Neural cell (in vitro differentiated cells): ENCODE measurements around the gene CUEDC1. TPM values are rescaled to one million over a fixed set of nuclear protein-coding genes. Genes with fewer than 3 reads are reported as not detected.
"Not testable (repeated sequence)": the region's sequence is repeated elsewhere in the genome, so short reads cannot be mapped to it uniquely, and the experiment has no call there.

ENCODE experiments used
- H2AFZ ChIP-seq: fragments of 200-600, 300-800 bp; sonication (generic), shearing (Covaris generic); 2 replicates; pipeline ENCODE4 v1.6.0; 2014; ENCODE audit warnings: low read depth, mild to moderate bottlenecking, antibody characterized with exemption, low read length, moderate library complexity
- H3F3A ChIP-seq: fragments of 200-600 bp; shearing (Covaris generic); 2 replicates; pipeline ENCODE4 v1.6.1; 2016; ENCODE audit warnings: mild to moderate bottlenecking, moderate library complexity, mixed read lengths, antibody characterized with exemption, low read length; ENCODE audit not compliant: insufficient read depth, poor library complexity, severe bottlenecking
- H3K27ac ChIP-seq: fragments of 200-600, 300-800 bp; sonication (generic), shearing (Covaris generic); 2 replicates; pipeline ENCODE4 v1.5.1; 2014; ENCODE audit warnings: mild to moderate bottlenecking, low read length, moderate library complexity
- H3K27me3 ChIP-seq: fragments of 300-800, 200-600 bp; sonication (generic), shearing (Covaris generic); 2 replicates; pipeline ENCODE4 v1.6.0; 2014; ENCODE audit warnings: mild to moderate bottlenecking, low read depth, low read length, moderate library complexity; ENCODE audit not compliant: insufficient read depth
- H3K36me3 ChIP-seq: fragments of 300-800, 200-600 bp; sonication (generic), shearing (Covaris generic); 2 replicates; pipeline ENCODE4 v1.5.1; 2014; ENCODE audit warnings: mild to moderate bottlenecking, antibody characterized with exemption, low read length, moderate library complexity; ENCODE audit not compliant: insufficient read depth
- H3K4me2 ChIP-seq: fragments of 300-800, 200-600 bp; sonication (generic), shearing (Covaris generic); 2 replicates; pipeline ENCODE4 v1.6.0; 2014; ENCODE audit warnings: mild to moderate bottlenecking, low read length
- H3K4me3 ChIP-seq: fragments of 300-800, 200-600 bp; sonication (generic), shearing (Covaris generic); 2 replicates; pipeline ENCODE4 v1.5.1; 2014; ENCODE audit warnings: mild to moderate bottlenecking, low read length, moderate library complexity
- H3K79me2 ChIP-seq: fragments of 200-600 bp; shearing (Covaris generic); replicated peaks from 2 replicates; pipeline ENCODE4 v1.6.0; 2014; ENCODE audit warnings: mild to moderate bottlenecking, low read length, moderate library complexity; ENCODE audit not compliant: insufficient read depth
- H3K9ac ChIP-seq: fragments of 300-800, 200-600 bp; sonication (generic), shearing (Covaris generic); 2 replicates; pipeline ENCODE4 v1.6.1; 2016; ENCODE audit warnings: mild to moderate bottlenecking, low read length, mixed read lengths
- H3K9me2 ChIP-seq: fragments of 200-600 bp; shearing (Covaris generic); 2 replicates; pipeline ENCODE4 v1.6.1; 2016; ENCODE audit warnings: mild to moderate bottlenecking, low read length, mixed read lengths; ENCODE audit not compliant: insufficient read depth
- H3K9me3 ChIP-seq: fragments of 200-600, 300-800 bp; sonication (generic), shearing (Covaris generic); 2 replicates; pipeline ENCODE4 v1.6.1; 2016; ENCODE audit warnings: mild to moderate bottlenecking, mixed run types, low read length, moderate library complexity, mixed read lengths
- H4K20me1 ChIP-seq: fragments of 200-600 bp; shearing (Covaris generic); 2 replicates; pipeline ENCODE4 v1.6.1; 2016; ENCODE audit warnings: mild to moderate bottlenecking, mixed run types; ENCODE audit not compliant: insufficient read depth
- EP300 ChIP-seq: fragments of 450-650 bp; conservative IDR thresholded peaks from 2 replicates; pipeline ENCODE4 v1.6.1; 2014; ENCODE audit warnings: antibody characterized with exemption, mild to moderate bottlenecking, moderate library complexity; ENCODE audit not compliant: poor library complexity, severe bottlenecking
- EZH2 ChIP-seq: fragments of 200-600, 300-800 bp; shearing (Covaris generic), sonication (generic); IDR thresholded peaks from 2 replicates; pipeline ENCODE4 v1.6.1; 2014; ENCODE audit warnings: antibody characterized with exemption, low read length, borderline replicate concordance, mild to moderate bottlenecking; ENCODE audit not compliant: insufficient read depth, poor library complexity, severe bottlenecking
- MXI1 ChIP-seq: fragments of 450-650 bp; conservative IDR thresholded peaks from 2 replicates; pipeline ENCODE4 v1.6.1; 2014; ENCODE audit warnings: antibody characterized with exemption, mild to moderate bottlenecking; ENCODE audit not compliant: poor library complexity, severe bottlenecking
- POLR2AphosphoS5 ChIP-seq: IDR thresholded peaks from 2 replicates; pipeline ENCODE4 v1.6.1; 2012
- RAD21 ChIP-seq: fragments of 450-650 bp; conservative IDR thresholded peaks from 2 replicates; pipeline ENCODE4 v1.6.1; 2014; ENCODE audit warnings: antibody characterized with exemption, mild to moderate bottlenecking, moderate library complexity
- SMC3 ChIP-seq: fragments of 450-650 bp; conservative IDR thresholded peaks from 2 replicates; pipeline ENCODE4 v1.6.1; 2014; ENCODE audit warnings: antibody characterized with exemption, mild to moderate bottlenecking, moderate library complexity; ENCODE audit not compliant: poor library complexity
- TAF1 ChIP-seq: IDR thresholded peaks from 2 replicates; pipeline ENCODE4 v1.6.1; 2012; ENCODE audit warnings: low read depth
- polyA plus RNA-seq: library from polyadenylated mRNA; depleted of rRNA; stranded (reverse); fragments of >200 nt; gene quantifications from 2 replicates; pipeline ENCODE4 v1.2.3, GENCODE V29; 2014
- TF ChIP-seq, protein P1 (sequence below): fragments of 450-650 bp; IDR thresholded peaks from 2 replicates; pipeline ENCODE4 v1.5.1; 2014; ENCODE audit warnings: antibody characterized with exemption, mild to moderate bottlenecking, moderate library complexity; ENCODE audit not compliant: poor library complexity, severe bottlenecking
- TF ChIP-seq, protein P2 (sequence below): IDR thresholded peaks from 2 replicates; pipeline ENCODE4 v1.6.1; 2012; ENCODE audit warnings: borderline replicate concordance

Gene CUEDC1
- polyA plus RNA-seq, 1 donor from 2014 or later, result 27.0 TPM

DNA sequence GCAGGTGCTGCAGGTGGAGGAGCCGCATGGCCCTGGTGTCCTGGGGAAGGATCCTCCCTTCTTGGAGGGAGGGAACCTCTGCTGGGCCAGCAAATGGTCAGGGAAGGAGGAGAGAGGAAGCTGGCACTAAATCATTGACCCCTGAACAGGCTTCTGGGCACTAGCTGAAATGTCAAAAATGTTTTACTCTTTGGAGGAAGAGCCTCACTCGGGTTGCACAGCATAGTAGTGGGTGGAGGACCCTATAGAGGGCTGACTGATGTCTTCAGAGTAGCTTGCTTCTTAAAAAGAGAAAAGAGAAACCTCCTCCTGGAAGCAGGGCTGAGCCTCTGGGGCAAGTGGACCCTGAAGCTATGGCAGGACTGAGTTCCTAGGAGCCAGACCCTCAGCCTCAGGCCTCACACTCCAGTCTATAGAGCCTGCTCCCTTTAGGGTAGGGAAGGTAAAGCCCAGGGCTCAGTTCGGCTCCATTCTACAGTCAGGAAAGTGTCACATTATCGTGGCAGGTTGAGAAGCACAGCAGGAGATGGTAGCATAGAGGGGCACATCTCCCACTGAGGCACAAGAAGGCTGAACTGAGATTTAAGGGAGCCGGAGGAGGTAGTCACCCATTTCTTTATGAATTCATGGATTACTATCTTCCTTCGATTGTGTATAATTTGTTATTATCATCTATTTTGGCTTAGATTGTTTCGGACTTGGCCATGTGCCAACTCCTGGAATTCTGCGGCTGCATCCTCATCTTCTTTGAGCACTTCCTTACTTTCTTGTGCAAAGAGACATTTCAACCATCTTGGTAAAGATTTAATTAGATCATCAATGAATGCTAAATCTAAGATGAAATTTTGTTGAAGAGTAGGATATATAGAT is 7.3 kb upstream of the CUEDC1 start:
- no peaks in the 10 kb centered on the region for H3F3A ChIP-seq
- no peaks in the 10 kb centered on the region for H3K79me2 ChIP-seq
- no peaks in the 10 kb centered on the region for H3K36me3 ChIP-seq
- no peaks in the 10 kb centered on the region for H4K20me1 ChIP-seq
- no peaks in the 10 kb centered on the region for H3K27me3 ChIP-seq
- H2AFZ ChIP-seq, result no peak overlapping the region
- TF ChIP-seq EZH2 (no peak), EP300 (no peak), TAF1 (no peak), MXI1 (no peak), RAD21 (no peak), SMC3 (no peak), POLR2AphosphoS5 (no peak)
- TF ChIP-seq, protein P1, sequence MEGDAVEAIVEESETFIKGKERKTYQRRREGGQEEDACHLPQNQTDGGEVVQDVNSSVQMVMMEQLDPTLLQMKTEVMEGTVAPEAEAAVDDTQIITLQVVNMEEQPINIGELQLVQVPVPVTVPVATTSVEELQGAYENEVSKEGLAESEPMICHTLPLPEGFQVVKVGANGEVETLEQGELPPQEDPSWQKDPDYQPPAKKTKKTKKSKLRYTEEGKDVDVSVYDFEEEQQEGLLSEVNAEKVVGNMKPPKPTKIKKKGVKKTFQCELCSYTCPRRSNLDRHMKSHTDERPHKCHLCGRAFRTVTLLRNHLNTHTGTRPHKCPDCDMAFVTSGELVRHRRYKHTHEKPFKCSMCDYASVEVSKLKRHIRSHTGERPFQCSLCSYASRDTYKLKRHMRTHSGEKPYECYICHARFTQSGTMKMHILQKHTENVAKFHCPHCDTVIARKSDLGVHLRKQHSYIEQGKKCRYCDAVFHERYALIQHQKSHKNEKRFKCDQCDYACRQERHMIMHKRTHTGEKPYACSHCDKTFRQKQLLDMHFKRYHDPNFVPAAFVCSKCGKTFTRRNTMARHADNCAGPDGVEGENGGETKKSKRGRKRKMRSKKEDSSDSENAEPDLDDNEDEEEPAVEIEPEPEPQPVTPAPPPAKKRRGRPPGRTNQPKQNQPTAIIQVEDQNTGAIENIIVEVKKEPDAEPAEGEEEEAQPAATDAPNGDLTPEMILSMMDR, result no peak
- TF ChIP-seq, protein P2, sequence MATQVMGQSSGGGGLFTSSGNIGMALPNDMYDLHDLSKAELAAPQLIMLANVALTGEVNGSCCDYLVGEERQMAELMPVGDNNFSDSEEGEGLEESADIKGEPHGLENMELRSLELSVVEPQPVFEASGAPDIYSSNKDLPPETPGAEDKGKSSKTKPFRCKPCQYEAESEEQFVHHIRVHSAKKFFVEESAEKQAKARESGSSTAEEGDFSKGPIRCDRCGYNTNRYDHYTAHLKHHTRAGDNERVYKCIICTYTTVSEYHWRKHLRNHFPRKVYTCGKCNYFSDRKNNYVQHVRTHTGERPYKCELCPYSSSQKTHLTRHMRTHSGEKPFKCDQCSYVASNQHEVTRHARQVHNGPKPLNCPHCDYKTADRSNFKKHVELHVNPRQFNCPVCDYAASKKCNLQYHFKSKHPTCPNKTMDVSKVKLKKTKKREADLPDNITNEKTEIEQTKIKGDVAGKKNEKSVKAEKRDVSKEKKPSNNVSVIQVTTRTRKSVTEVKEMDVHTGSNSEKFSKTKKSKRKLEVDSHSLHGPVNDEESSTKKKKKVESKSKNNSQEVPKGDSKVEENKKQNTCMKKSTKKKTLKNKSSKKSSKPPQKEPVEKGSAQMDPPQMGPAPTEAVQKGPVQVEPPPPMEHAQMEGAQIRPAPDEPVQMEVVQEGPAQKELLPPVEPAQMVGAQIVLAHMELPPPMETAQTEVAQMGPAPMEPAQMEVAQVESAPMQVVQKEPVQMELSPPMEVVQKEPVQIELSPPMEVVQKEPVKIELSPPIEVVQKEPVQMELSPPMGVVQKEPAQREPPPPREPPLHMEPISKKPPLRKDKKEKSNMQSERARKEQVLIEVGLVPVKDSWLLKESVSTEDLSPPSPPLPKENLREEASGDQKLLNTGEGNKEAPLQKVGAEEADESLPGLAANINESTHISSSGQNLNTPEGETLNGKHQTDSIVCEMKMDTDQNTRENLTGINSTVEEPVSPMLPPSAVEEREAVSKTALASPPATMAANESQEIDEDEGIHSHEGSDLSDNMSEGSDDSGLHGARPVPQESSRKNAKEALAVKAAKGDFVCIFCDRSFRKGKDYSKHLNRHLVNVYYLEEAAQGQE, result no peak
- H3K9ac ChIP-seq, result no peak overlapping the region
- H3K4me3 ChIP-seq, result no peak overlapping the region
- H3K27ac ChIP-seq, result no peak overlapping the region
- no peaks in the 10 kb centered on the region for H3K9me3 ChIP-seq
- no peaks in the 10 kb centered on the region for H3K9me2 ChIP-seq
- no peak overlapping the region for H3K4me2 ChIP-seq

DNA sequence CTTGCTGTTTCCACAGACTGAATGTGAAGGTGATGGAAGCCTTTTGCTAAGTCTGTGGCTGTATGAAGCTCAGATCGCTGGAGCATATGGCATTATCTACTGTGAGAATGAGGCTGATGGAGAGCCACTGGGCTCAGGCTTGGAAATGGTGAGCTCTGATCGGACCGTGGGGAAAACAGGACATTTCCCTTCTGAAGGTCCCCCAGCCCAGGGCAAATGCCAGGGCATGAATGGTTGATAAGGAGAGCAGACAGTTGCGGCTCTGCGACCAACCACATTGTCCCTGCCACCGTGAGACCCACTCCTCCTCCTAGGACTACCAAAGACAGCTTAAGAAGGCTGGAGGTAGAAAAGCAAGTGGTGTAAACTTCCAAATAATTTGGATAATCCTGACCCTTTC is 4.7 kb upstream of the CUEDC1 start:
- Histone ChIP-seq H3K36me3 (no peaks in the 10 kb centered on the region), H3K4me2 (no peak overlapping the region), H3K27me3 (no peaks in the 10 kb centered on the region), H3F3A (no peaks in the 10 kb centered on the region), H4K20me1 (no peaks in the 10 kb centered on the region), H3K9me2 (no peaks in the 10 kb centered on the region), H3K9ac (no peak overlapping the region), H3K4me3 (no peak overlapping the region), H2AFZ (no peak overlapping the region), H3K9me3 (no peaks in the 10 kb centered on the region), H3K27ac (no peak overlapping the region), H3K79me2 (peaks cover 8% of the 10 kb centered on the region)
- no peak for TF ChIP-seq RAD21
- TF ChIP-seq POLR2AphosphoS5, result no peak
- no peak for TF ChIP-seq EP300
- no peak for TF ChIP-seq EZH2
- no peak for TF ChIP-seq TAF1
- no peak for TF ChIP-seq MXI1
- TF ChIP-seq, protein P1, result no peak
- TF ChIP-seq SMC3, result no peak

DNA sequence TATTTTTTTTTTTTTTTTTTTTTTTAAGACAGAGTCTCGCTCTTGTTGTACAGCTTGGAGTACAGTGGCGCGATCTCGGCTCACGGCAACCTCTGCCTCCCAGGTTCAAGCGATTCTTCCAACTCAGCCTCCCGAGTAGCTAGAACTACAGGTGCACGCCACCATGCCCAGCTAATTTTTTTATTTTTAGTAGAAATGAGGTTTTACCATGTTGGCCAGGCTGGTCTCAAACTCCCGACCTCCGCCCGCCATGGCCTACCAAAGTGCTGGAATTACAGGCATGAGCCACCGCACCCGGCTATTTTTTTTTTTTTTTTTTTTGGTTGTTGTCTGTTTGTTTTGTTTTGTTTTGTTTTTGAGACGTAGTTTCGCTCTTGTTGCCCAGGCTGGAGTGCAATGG is 3.2 kb upstream of the CUEDC1 start:
- not testable (repeated sequence) for H3K27ac ChIP-seq, H3K4me3 ChIP-seq, H3K9me3 ChIP-seq, H3F3A ChIP-seq, H2AFZ ChIP-seq, H3K9me2 ChIP-seq, H3K36me3 ChIP-seq, H3K27me3 ChIP-seq, H3K9ac ChIP-seq, H3K4me2 ChIP-seq, H4K20me1 ChIP-seq
- H3K79me2 ChIP-seq, result peaks cover 17% of the 10 kb centered on the region
